H54 (cell line): ENCODE results near the gene FOXN4.

Source experiments
- DNase-seq: peaks from one replicate; pipeline ENCODE4 v3.0.0; 2011; ENCODE audit warnings: low spot score, mixed read lengths; ENCODE audit not compliant: insufficient read length
- FAIRE-seq: peaks from 3 replicates; lab custom pipeline; 2011; peaks lifted over from hg19 to GRCh38; lab: Jason Lieb, UNC
- POLR2A ChIP-seq: IDR thresholded peaks from 2 replicates; pipeline ENCODE4 v1.6.1; 2011; ENCODE audit warnings: low read depth, mild to moderate bottlenecking, low read length

Gene FOXN4

DNA sequence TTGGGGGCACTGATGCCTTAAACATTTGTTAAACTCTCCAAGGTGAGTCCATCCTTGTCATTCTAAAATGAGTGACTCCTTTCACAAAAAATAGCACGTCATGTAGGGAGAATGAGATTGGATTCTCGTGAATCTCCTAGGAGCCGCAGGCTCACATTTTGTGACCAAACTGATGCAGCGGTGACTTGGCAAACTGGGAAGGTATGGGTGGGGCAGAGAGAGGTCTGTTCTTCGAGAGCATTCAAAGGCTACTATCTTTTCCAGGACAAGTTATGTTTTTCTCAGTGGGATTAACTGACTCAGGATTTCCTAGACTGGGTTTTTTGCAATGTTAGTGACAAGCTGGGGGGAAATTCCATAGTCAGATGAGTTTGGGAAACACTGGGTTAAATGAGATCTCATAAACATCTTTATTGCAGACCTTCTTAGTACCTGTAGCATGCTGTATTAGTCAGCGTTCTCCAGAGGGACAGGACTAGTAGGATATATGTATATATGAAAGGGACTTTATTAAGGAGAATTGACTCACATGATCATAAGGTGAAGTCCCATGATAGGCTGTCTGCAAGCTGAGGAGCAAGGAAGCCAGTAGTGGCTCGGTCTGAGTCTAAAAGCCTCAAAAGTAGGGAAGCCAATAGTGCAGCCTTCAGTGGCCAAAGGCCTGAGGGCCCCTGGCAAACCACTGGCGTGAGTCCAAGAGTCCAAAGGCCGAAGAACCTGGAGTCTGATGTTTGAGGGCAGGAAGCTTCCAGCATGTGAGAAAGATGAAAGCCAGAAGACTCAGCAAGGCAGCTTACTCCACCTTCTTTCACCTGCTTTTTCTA lies 61.0 kb downstream of the FOXN4 start:
- no peak for TF ChIP-seq POLR2A
- DNase-seq: no peak
- FAIRE-seq: no peak

DNA sequence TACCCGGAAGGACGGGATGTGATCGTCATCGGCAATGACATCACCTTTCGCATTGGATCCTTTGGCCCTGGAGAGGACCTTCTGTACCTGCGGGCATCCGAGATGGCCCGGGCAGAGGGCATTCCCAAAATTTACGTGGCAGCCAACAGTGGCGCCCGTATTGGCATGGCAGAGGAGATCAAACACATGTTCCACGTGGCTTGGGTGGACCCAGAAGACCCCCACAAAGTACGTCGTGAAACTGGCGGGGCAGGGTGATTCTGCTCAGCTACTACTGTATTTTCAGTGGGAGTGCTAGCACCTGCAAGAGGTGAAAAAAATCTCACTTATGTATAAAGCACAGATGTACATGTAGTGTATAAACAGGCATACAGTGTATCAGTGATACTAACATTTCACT lies 62.9 kb downstream of the FOXN4 start:
- TF ChIP-seq POLR2A: no peak
- DNase-seq (no peak), FAIRE-seq (no peak)

DNA sequence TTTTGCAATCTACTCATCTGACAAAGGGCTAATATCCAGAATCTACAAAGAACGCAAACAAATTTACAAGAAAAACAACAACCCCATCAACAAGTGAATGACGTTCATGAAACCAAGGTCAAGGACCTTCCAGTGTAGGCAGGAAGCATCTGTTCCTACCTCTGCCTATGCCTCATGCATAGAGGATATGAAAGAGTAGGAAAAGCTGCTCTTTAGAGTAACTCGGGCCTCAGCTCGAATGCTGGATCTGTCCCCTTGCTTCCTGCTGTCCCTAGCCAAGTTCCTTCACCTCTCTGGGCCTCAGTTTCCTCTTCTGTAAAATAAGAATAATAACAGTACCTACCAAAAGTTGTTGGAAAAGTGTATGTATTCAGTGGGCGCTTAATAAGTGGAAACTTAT lies 65.0 kb downstream of the FOXN4 start:
- no peak for FAIRE-seq
- TF ChIP-seq POLR2A: no peak
- DNase-seq: no peak

DNA sequence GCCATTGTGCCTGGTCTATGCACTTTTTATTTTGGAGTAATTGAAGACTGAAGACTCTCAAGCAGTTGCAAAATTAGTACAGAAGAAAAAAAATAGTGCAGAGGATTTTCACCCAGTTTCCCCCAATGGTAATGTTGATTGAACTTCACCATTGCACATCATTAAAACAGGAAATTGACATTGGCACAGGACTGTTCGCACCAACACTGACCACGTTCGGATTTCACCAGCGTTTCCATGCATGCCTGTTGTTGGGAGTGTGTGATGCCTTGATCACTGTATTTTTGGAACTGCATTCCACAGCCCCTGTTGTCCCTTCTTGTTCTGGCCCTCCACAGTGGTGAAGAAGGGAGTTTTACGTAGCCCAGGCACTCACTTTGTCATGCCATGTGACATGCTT lies 67.1 kb downstream of the FOXN4 start:
- no peak for DNase-seq
- FAIRE-seq: no peak

DNA sequence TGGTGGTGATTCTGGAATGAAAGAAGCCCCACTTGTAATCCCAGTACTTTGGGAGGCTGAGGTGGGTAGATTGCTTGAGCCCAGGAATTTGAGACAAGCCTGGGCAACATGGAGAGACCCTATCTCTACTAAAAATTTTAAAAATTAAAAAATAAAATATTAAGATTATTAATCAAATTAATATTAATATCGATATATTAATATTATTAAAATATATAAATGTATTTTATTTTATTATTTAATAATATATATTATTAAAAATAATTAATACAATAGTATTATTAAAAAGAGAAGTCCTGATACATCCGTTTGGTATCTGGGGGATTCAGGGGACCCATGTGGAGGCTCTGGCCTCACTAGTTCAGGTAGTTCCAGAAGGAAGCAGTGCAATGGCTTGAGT lies 68.7 kb downstream of the FOXN4 start:
- FAIRE-seq (no peak), DNase-seq (no peak)
- no peak for TF ChIP-seq POLR2A

More for the DNA sequence above, 67.1 kb downstream of the FOXN4 start:
- TF ChIP-seq POLR2A: no peak

DNA sequence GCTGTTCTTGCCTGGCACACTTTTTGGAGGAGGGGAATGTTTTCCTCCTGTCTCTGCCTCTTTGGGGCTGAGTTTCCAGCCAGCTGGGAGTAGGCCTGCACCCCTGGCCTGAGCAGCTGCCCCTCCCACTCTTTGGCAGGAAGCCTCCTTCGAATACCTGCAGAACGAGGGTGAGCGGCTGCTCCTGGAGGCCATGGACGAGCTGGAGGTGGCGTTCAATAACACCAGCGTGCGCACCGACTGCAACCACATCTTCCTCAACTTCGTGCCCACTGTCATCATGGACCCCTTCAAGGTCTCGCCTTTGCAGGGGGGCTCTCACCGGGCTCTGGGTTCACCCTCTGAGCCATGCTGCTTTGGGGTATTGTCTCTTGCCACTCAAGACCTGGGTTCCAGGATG lies 69.4 kb downstream of the FOXN4 start:
- TF ChIP-seq POLR2A: no peak
- no peak for DNase-seq
- FAIRE-seq: no peak

DNA sequence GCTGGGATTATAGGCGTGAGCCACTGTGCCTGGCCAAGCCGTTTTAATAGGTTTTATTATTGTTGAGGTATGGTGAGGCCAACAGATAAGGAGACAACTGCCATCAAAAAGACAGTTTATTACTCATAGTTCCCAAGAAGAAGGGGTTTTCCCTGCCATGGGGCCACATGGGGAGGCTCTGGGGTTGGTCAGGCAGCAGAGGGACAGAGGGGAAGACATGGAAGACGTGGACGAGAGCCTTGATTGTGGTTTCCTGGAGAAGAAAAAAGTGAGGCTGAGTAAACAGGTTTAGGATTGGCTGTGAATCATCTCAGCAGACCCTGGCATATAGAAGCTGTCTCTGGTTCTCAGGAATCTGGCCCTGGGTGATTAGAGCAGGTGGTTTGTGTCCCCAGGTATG lies 69.9 kb downstream of the FOXN4 start:
- TF ChIP-seq POLR2A: no peak
- FAIRE-seq: no peak
- DNase-seq: no peak

DNA sequence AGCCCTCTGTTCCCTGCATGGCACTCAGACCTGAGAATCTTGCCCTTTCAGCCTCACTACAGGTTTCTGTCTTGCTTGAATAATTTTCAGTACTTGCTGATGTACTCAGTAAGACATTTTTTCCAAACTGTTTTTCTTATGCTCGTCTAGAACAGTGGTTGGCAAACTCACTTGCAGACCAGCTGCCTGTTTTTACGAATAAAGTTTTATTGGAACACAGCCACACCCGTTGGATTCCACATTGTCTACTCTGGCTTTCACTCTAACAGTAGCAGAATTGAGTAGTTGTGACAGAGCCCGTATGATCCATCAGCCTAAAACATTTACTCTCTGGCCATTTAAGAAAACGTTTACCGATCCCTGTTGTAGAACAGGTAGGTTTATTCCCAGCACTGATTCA lies 72.8 kb downstream of the FOXN4 start:
- DNase-seq (no peak), FAIRE-seq (no peak)
- no peak for TF ChIP-seq POLR2A

DNA sequence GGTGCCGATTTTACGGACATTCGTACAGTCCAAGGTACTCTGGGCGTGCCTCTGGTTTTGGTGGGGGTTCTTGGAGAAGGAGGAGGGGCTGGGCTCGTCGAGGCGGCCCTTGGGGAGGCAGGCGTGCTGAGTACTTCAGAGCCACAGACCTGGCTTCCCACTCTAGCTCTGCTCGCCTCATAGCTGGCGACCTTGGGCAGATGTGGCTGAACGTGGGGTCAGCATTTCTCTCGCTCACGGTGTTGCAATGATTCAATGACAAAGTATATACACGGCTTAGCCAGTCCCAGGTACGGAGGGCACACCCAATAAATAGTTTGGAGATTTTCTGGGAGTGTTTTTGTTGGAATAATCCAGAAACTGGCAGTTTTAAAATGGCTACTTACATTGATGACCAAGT lies 75.1 kb downstream of the FOXN4 start:
- TF ChIP-seq POLR2A: no peak
- FAIRE-seq (no peak), DNase-seq (no peak)

DNA sequence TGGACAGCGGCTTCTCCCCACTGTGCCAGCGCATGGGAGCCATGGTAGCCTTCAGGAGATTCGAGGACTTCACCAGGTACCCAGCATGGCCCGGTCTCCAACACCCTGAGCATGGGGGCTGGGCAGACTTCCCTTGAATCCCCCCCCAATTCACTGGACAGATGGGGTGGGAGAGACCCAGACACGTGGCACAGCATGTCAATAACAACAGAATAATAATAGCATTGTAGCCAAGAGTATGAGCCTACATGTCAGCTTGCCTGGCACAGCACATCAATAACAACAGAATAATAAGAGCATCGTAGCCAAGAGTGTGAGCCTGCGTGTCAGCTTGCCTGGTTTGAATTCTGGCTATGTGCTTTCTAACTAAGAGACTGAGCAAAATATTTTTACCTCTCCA lies 76.4 kb downstream of the FOXN4 start:
- FAIRE-seq: no peak
- DNase-seq: no peak
- TF ChIP-seq POLR2A: no peak

DNA sequence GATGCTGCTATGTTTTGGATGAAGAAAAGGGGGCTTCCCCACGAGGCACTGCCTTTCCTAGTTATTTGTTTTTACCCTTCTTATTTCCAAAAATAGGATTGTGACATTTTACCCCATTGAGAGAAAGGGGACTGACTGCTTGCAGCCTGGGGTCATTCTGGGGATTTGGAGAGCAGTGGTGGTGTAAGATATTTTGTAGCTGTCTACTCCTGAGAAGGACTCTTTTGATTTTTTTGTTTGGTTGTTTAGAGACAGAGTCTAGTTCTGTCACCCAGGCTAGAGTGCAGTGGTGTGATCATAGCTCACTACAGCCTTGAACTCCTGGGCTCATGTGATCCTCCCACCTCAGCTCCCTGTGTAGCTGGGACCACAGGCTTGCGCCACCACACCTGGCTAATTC lies 78.9 kb downstream of the FOXN4 start:
- no peak for FAIRE-seq
- no peak for TF ChIP-seq POLR2A
- no peak for DNase-seq

DNA sequence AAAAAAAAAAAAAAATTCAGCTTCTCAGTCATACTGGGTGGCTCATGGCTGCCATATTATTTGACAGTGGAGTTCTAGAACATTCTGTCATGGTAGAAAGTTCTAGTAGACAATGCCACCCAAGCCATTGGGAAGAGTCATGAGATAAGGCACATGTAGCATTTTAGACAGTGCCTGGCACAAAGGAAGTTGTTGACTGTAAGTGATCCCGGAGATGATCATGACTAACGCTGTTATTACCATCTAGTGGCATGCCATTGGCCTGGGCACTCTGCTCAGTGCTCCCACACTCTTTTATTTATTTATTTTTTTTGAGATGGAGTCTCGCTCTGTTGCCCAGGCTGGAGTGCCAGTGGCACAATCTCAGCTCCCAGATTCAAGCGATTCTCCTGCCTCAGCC lies 80.4 kb downstream of the FOXN4 start:
- no peak for DNase-seq
- TF ChIP-seq POLR2A: no peak
- FAIRE-seq: no peak
